Measurements from ENCODE around the gene PCSK2.
A peak's percentile ranks its signal among the peaks of the same experiment; 100 is the strongest.

PCSK2 gene

DNA sequence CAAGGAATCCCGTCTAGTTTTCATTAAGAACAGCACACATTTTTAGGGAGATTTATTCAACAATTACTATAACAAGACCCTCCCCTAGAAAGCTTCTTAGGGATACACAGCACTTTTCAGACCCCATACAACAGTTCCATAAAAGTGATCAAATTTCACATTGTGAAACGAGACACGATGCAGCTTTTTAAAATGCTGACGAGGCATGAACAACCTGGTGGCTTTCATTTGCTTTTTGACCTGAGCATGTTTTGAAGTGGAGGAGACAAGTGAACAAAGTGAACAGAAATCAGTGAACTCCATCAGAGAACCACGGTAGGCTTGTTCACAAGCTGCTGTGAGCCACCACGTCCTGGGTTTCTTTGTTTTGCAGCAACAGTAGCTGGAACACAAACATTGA, 112.2 kb downstream of the PCSK2 start:
- DNase-seq: no peak

DNA sequence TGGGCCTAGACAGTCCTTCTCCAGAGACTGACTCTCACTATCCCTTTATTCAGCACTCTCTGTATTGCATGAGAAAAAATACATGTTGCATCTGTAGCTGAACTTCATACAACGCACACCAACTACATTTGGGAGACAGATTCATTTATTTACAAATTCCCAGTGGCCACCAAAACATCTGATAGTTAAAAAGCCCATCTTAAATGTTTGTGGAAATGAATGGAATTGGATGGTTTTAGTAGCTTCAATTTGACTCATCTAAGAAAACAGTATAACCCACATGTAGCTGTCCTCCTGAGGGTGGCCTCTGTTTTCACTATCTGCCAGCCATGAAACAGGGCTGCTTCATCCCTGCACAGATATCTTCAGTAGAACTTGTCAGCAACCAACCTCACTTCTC, 116.3 kb downstream of the PCSK2 start:
- DNase-seq: no peak

DNA sequence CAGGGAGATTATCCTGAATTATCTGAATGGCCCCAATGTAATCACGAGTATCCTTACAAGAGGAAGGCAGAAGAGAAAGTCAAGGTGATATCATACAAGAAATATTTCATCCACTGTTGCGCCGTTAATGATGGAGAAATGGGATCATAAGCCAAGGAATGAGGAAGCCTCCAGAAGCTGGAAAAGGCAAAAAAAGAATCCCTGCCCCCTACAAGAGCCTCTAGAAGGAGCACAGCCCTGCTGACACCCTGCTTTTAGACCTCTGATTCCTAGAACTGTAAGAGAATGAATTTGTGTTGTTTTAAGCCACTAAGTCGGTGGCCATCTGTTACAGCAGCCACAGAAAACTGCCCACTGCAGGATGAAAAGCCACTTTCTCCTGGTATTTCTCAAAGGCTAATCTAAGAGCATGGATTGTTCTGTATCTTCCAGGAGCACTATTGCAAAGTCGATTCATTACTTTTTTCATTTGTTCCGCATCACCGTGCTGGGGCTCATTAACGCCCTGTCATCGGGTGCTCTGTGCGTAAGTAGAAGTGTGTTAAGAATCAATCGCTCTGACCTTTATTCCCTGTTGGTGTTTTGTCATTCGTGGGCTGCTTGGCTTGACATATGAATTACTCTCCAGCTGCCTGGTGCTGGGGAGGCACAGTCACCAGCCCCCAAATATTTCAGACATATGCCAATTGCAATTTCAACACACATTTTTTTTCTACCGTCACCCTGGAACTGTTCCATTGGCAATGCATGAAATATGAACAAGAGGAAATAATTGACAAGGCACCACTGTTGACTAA, 117.0 kb downstream of the PCSK2 start:
- no peak for DNase-seq

GRCh38 chr20:17344790-17345189, 118.0 kb downstream of the PCSK2 start:
- DNase-seq: no peak

- DNase-seq: no peak
These were observed 118.5 kb downstream of the PCSK2 start for GRCh38 chr20:17345321-17345720.

DNA sequence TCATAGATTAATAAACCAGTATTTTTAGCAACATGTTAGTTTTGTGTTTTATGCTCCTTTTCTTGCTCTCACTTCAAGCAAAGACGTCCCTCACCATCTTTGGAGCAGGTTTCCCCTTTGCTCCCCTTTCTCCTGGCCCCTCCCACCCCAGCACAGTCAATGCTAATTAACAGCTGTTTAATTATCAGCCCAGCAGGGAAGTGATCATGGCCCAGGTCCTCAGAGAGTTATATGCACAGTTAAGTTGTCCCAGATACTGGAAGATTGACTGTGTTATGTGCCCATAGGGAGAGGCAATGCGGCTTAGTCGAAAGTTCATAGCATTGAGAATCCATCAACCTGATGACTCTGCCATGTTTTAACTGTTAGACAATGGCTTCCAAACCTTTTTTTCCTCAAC, 123.5 kb downstream of the PCSK2 start:
- DNase-seq: no peak

DNA sequence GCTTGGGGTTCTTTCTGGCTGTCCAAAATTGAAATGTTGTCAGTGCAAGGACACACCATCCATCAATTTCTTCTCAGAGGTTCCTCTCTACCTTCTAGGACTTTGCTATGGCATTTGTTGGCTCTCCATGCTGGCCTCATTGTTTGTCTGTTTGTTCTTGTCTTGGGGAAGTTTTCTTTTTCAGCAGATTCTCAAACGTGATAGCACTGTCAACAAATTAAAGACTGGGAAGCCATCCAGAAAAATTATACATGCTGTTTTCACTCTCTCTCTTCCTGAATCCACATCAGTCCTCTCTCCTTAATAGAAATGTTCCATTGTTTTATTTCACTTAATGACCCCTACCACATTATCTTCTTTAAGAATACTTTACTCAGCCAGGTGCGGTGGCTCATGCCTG, 130.4 kb downstream of the PCSK2 start:
- no peak for DNase-seq

DNA sequence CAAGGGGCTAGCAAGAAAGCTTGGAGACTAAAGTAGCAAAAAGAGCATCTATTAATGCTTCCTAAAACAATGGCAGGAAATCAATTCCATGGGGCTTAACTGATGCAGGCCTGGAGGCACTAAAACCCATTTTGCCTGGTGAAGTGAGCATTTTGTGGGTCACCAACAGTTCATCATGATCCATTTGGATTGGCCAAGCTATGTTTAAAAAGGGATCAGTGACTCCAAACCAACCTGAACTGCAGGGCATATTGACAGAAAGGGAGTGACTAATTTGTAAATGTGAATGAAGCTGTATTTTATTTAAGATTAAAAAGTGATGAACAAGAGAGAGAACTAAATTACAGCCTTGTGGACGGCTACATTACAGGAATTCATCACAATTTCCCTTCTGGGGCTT, 132.0 kb downstream of the PCSK2 start:
- no peak for DNase-seq

DNA sequence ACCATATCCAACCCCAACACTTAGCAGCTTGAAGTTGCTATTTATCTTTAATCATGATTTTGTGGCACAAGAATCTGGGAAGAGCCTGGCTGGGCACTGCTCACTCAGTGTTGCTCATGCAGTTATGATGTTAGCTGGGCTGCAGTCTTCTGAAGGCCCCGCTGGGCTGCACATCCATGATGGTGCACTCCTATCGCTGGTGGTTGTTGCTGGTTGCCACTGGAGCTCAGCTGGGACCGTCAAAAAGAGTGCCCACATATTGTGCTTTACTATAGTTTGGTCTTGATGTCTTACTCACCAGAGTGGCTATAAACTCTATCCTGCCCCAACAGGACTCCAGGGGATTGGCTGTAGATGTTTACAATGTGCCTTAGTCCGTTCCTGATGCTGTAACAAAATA, 137.8 kb downstream of the PCSK2 start:
- no peak for DNase-seq

DNA sequence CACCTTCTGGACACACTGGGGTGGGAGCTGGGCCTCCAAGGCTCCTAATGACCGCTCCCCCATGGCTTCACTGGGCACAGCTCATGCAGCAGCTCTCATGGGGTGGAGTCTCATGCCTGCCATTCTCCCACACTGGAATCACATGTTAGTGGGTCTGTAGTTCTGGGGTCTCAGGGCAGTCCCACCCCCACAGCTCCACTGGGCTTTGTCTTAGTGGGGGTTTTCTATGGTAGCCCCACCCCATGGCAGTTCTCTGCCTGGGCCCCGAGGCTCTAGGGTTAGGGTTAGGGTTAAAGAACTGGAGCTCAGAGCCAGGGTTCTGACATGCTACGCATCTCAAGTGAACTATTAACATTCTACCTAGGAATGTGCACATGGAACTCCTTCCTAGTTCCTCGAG, 139.0 kb downstream of the PCSK2 start:
- DNase-seq: no peak

GRCh38 chr20:17369506-17369905, 142.7 kb downstream of the PCSK2 start:
- peak in 1 of 14 donors; percentile 80 for DNase-seq

DNA sequence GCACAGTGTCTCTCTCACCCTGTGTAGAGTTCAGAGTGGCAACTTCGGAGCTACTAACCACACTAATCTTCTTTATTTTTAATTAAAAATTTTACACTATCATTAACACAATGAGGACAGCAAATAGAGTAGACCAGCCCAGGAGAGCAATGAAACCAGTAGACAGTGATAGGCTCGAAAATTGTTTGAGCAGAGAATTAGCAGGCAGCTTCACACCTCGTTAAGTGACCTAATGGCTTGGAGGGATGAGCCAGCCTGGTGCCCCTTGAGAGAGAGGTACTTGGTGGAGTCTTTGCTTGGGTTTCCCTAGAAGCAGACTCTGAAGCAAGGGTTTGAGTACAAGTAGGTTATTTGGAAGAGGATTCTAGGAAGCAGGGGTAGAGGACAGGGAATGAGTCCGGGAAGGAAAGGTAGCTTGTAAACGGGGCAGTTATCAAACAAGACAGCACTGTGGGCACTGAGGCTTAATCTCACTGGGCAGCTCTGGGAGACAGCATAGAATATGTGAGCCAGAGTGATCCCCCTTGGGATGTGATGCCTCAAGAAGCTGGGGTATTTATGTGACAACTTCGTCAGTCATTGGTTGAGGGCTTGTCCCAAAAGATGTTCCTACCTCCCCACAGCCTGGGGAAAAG, 146.1 kb downstream of the PCSK2 start:
- DNase-seq: no peak

- no peak for DNase-seq
These were observed 147.2 kb downstream of the PCSK2 start for GRCh38 chr20:17374086-17374485.

DNA sequence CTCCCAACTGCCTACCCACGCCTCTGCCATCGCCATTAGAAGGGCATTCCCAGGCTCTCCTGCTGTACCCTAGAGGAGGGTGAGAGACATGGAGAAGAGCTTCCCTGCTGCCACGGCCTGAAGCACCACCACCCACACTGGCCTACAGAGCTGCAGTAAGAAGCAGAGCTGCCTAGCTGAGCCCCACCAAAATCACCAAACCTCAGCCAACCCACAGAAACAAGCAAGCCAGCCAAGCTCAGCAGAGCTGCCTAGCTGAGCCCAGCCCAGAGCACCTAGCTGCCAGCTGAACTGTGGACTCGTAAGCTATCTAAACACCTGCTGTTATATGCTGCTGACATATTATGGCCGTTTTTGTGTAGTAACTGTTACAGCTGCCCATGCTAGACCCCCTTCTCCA, 149.2 kb downstream of the PCSK2 start:
- no peak for DNase-seq

GRCh38 chr20:17377231-17377630, 150.4 kb downstream of the PCSK2 start:
- DNase-seq: no peak

GRCh38 chr20:17379651-17380050, 152.8 kb downstream of the PCSK2 start:
- DNase-seq: no peak

DNA sequence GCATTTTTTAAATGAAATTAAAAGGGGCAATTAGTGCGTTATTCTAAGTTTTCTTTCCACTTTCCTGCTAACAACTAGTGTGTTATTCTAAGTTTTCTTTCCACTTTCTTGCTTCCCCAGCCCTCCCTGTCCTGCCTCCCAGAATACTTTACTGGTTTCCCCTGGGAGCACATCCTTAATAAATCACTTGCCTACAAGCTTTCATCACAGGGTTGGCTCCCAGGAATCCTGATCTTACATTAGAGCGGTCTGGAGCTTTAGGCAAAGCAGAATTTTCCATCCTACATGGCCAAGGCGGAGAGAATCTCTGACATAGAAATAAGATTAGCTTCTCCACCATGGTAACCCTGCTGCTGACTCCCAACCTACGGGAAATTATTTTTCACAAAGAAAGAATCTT, 154.0 kb downstream of the PCSK2 start:
- DNase-seq: no peak

GRCh38 chr20:17381724-17382123, 154.9 kb downstream of the PCSK2 start:
- DNase-seq: peak in 1 of 14 donors; percentile 65

DNA sequence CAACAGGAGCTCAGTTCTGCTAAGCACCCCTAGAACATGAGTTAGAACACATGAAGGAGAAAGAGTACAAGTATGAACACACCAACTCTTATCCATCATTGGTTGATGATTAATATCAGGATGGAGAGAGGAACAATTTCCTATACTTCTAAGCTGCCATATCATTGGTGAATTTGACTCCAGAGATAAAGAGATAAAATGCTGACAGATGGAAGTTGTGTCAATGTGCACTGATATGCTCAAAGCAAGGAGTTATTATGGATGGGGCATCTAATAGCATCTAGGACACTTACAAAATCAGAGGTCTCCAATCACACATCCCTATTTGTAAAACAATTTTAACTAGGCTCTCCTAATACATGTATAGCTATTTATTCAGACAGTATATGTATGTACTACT, 159.0 kb downstream of the PCSK2 start:
- DNase-seq: no peak

- DNase-seq: no peak
These were observed 163.8 kb downstream of the PCSK2 start for GRCh38 chr20:17390655-17391054.

GRCh38 chr20:17391127-17391771, 164.4 kb downstream of the PCSK2 start:
- no peak for DNase-seq

GRCh38 chr20:17394411-17394810, 167.6 kb downstream of the PCSK2 start:
- DNase-seq: no peak

DNA sequence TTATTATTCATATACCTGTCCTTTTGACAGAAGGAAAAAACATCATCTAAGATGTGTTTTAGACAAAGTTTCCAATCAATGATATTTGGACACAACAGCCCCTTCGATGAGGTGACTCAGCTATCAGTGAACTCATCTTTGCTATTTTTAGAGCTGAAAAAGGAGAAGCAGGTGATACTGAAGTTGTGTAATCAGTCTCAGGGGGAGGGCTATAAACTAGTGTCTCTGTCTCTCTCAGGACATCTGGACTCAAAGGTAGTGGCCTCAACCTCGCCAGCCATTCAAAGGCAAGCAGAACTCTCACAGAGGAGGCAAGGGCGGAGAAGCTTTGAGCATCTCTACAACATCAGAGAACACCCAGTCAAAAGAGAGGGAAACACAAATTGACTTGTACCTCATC, 168.9 kb downstream of the PCSK2 start:
- no peak for DNase-seq

Data from C1 segment of cervical spinal cord (tissue), 14 donors.